H1 (cell line): Measurements from ENCODE around the gene BABAM2. TPM values are rescaled to one million over a fixed set of nuclear protein-coding genes. Genes with fewer than 3 reads are reported as not detected.

Experiments
- CTCF ChIA-PET: fragments of 300-600 bp; sonication (Branson Sonifier 250); formaldehyde crosslinking; loops from one replicate; lab custom pipeline; 2021; ENCODE audit not compliant: partially characterized antibody; lab: Charles Lee
- POLR2A ChIA-PET: fragments of 300-600 bp; sonication (Branson Sonifier 250); formaldehyde crosslinking; loops from one replicate; lab custom pipeline; 2021; ENCODE audit warnings: inconsistent platforms; ENCODE audit not compliant: partially characterized antibody; lab: Charles Lee
- DNase-seq, 2 experiments: peaks; one replicate each; pipeline versions ENCODE4 v3.0.0 to v3.0.0-alpha.2; 2010 to 2022; ENCODE audit warnings: low spot score in 2 of 2, low read depth in 1 of 2, mixed read lengths in 1 of 2
- FAIRE-seq: peaks from 2 replicates; lab custom pipeline; 2011; peaks lifted over from hg19 to GRCh38; lab: Jason Lieb, UNC
- H2AFZ ChIP-seq: 2 replicates; pipeline ENCODE4 v1.8.1; 2012; ENCODE audit warnings: low read length, inconsistent platforms
- H2AK5ac ChIP-seq: 2 replicates; pipeline ENCODE4 v1.6.1; 2013; ENCODE audit warnings: low read depth, low read length
- H2BK120ac ChIP-seq: replicated peaks from 2 replicates; pipeline ENCODE3; 2013; ENCODE audit warnings: low read depth, low read length, inconsistent platforms
- H2BK12ac ChIP-seq: 2 replicates; pipeline ENCODE4 v1.6.1; 2013; ENCODE audit warnings: low read depth, low read length
- H2BK15ac ChIP-seq: 2 replicates; pipeline ENCODE4 v1.6.1; 2013; ENCODE audit warnings: low read length
- H2BK20ac ChIP-seq: 2 replicates; pipeline ENCODE4 v1.6.1; 2013; ENCODE audit warnings: low read length
- H2BK5ac ChIP-seq: 2 replicates; pipeline ENCODE4 v1.6.1; 2013; ENCODE audit warnings: low read depth, low read length
- H3K14ac ChIP-seq: 2 replicates; pipeline ENCODE4 v1.6.1; 2013; ENCODE audit warnings: inconsistent platforms; ENCODE audit not compliant: insufficient read length
- H3K18ac ChIP-seq: 2 replicates; pipeline ENCODE4 v1.6.1; 2013; ENCODE audit warnings: low read length; ENCODE audit errors: extremely low read depth
- H3K23ac ChIP-seq: 2 replicates; pipeline ENCODE4 v1.6.1; 2013; ENCODE audit warnings: inconsistent platforms; ENCODE audit not compliant: insufficient read length
- H3K23me2 ChIP-seq: 2 replicates; pipeline ENCODE4 v1.6.1; 2013; ENCODE audit warnings: low read depth, low read length
- H3K27ac ChIP-seq: 2 replicates; pipeline ENCODE4 v1.6.1; 2011; ENCODE audit warnings: low read depth, low read length, inconsistent platforms
- H3K27me3 ChIP-seq, 4 experiments: replicated peaks in 1 of 4; 1 replicate in 1 of 4; 2 replicates in 3 of 4; pipeline versions ENCODE4 v1.6.1 to v1.8.1; 2011 to 2013; ENCODE audit warnings: low read length in 3 of 4, mild to moderate bottlenecking in 3 of 4, inconsistent platforms in 2 of 4, mixed read lengths in 2 of 4, moderate library complexity in 1 of 4; ENCODE audit not compliant: control insufficient read depth in 3 of 4, insufficient read depth in 3 of 4; ENCODE audit errors: extremely low read depth in 1 of 4
- H3K36me3 ChIP-seq, 4 experiments: 2 replicates each; pipeline versions ENCODE4 v1.6.1 to v1.8.1; 2011 to 2013; ENCODE audit warnings: mild to moderate bottlenecking in 4 of 4, low read length in 3 of 4, moderate library complexity in 2 of 4, control low read depth in 1 of 4, inconsistent platforms in 1 of 4; ENCODE audit not compliant: insufficient read depth in 4 of 4, control insufficient read depth in 2 of 4
- H3K4ac ChIP-seq: replicated peaks from 2 replicates; pipeline ENCODE3; 2013; ENCODE audit warnings: low read length, low read depth, mixed read lengths, inconsistent platforms; ENCODE audit not compliant: insufficient read length
- H3K4me1 ChIP-seq, 4 experiments: replicated peaks in 1 of 4; 1 replicate in 1 of 4; 2 replicates in 3 of 4; pipeline versions ENCODE4 v1.6.1 to v1.8.1; 2011 to 2013; ENCODE audit warnings: low read length in 3 of 4, inconsistent platforms in 2 of 4, mixed read lengths in 1 of 4; ENCODE audit not compliant: insufficient read depth in 4 of 4, control insufficient read depth in 3 of 4
- H3K4me2 ChIP-seq, 2 experiments: 2 replicates each; pipeline versions ENCODE4 v1.6.1 to v1.8.1; 2011 to 2013; ENCODE audit warnings: low read depth in 2 of 2, low read length in 2 of 2, control low read depth in 1 of 2, inconsistent platforms in 1 of 2, mild to moderate bottlenecking in 1 of 2; ENCODE audit not compliant: insufficient read depth in 1 of 2
- H3K4me3 ChIP-seq, 4 experiments: fragments of 200-600, 300-600 bp in 1 of 4; sonication (generic), shearing (Covaris generic), sonication (Bioruptor Twin) in 1 of 4; 2 replicates each; pipeline versions ENCODE4 v1.5.1 to v1.8.1; 2011 to 2016; ENCODE audit warnings: low read length in 4 of 4, low read depth in 3 of 4, control low read depth in 2 of 4, inconsistent platforms in 2 of 4, mild to moderate bottlenecking in 2 of 4, mixed read lengths in 1 of 4, moderate library complexity in 1 of 4; ENCODE audit not compliant: insufficient read depth in 2 of 4; ENCODE audit errors: extremely low read depth in 1 of 4
- H3K56ac ChIP-seq: replicated peaks from 2 replicates; pipeline ENCODE3; 2013; ENCODE audit warnings: low read depth, mild to moderate bottlenecking, mixed read lengths, low read length, inconsistent platforms; ENCODE audit not compliant: insufficient read length
- H3K79me1 ChIP-seq: 2 replicates; pipeline ENCODE4 v1.6.1; 2013; ENCODE audit warnings: low read depth, low read length, control low read depth
- H3K79me2 ChIP-seq, 2 experiments: 2 replicates each; pipeline versions ENCODE4 v1.6.1 to v1.8.1; 2012 to 2013; ENCODE audit warnings: low read length in 2 of 2, mild to moderate bottlenecking in 2 of 2, inconsistent platforms in 1 of 2; ENCODE audit not compliant: insufficient read depth in 2 of 2, control insufficient read depth in 1 of 2
- H3K9ac ChIP-seq, 4 experiments: replicated peaks in 1 of 4; 1 replicate in 1 of 4; 2 replicates in 3 of 4; pipeline versions ENCODE4 v1.6.1 to v1.8.1; 2011 to 2013; ENCODE audit warnings: low read depth in 3 of 4, low read length in 3 of 4, control low read depth in 2 of 4, mild to moderate bottlenecking in 2 of 4, moderate library complexity in 2 of 4, inconsistent platforms in 1 of 4; ENCODE audit errors: extremely low read depth in 1 of 4
- H3K9me3 ChIP-seq, 2 experiments: 2 replicates each; pipeline versions ENCODE4 v1.6.1 to v1.8.1; 2012 to 2013; ENCODE audit warnings: mild to moderate bottlenecking in 2 of 2, moderate library complexity in 2 of 2, control low read depth in 1 of 2, inconsistent platforms in 1 of 2, low read depth in 1 of 2, low read length in 1 of 2, mixed read lengths in 1 of 2; ENCODE audit not compliant: insufficient read depth in 2 of 2
- H4K20me1 ChIP-seq, 2 experiments: replicated peaks in 1 of 2; 2 replicates each; pipeline versions ENCODE3 to v1.8.1; 2011 to 2013; ENCODE audit warnings: inconsistent platforms in 2 of 2, low read length in 2 of 2, mild to moderate bottlenecking in 1 of 2; ENCODE audit not compliant: insufficient read depth in 2 of 2, control insufficient read depth in 1 of 2
- H4K5ac ChIP-seq: 2 replicates; pipeline ENCODE4 v1.6.1; 2013; ENCODE audit warnings: low read length, low read depth, mixed read lengths, inconsistent platforms; ENCODE audit not compliant: insufficient read length
- H4K8ac ChIP-seq: 2 replicates; pipeline ENCODE4 v1.8.0; 2013; ENCODE audit warnings: mild to moderate bottlenecking, moderate library complexity, low read length, inconsistent platforms; ENCODE audit not compliant: insufficient read depth; ENCODE audit errors: extremely low read depth
- H4K91ac ChIP-seq: replicated peaks from 2 replicates; pipeline ENCODE3; 2013; ENCODE audit warnings: low read length, mixed read lengths, inconsistent platforms; ENCODE audit not compliant: insufficient read length
- BCL11A ChIP-seq, 2 experiments: IDR thresholded peaks; one replicate each; pipeline ENCODE4 v1.6.1; 2011; ENCODE audit warnings: low read depth in 2 of 2, low read length in 2 of 2, mild to moderate bottlenecking in 2 of 2
- CTCF ChIP-seq, 3 experiments: IDR thresholded peaks; 1 replicate in 2 of 3; 2 replicates in 1 of 3; pipeline versions ENCODE4 v1.5.1 to v1.6.1; 2011; ENCODE audit warnings: low read length in 3 of 3, mild to moderate bottlenecking in 3 of 3, inconsistent platforms in 2 of 3, low read depth in 1 of 3, moderate library complexity in 1 of 3; ENCODE audit not compliant: insufficient read depth in 1 of 3; ENCODE audit errors: control extremely low read depth in 1 of 3
- FOSL1 ChIP-seq: IDR thresholded peaks from 2 replicates; pipeline ENCODE4 v1.6.1; 2011; ENCODE audit warnings: mild to moderate bottlenecking, low read depth, low read length, moderate library complexity; ENCODE audit not compliant: insufficient read depth
- HDAC6 ChIP-seq: IDR thresholded peaks from one replicate; pipeline ENCODE4 v1.7.1; 2012; ENCODE audit warnings: low read depth, mild to moderate bottlenecking, inconsistent platforms, low read length, moderate library complexity
- MAFK ChIP-seq: IDR thresholded peaks from 2 replicates; pipeline ENCODE4 v1.6.1; 2012; ENCODE audit warnings: low read depth, mild to moderate bottlenecking, improper control_type of control experiment, low read length
- POLR2AphosphoS5 ChIP-seq: IDR thresholded peaks from 2 replicates; pipeline ENCODE4 v1.6.1; 2011; ENCODE audit warnings: low read depth, low read length
- WGBS, 2 experiments: shearing (Covaris generic) in 1 of 2; methylation state at CpG; one replicate each; pipeline versions ENCODE4 v1.1.6 to v1.1.7; 2013 to 2015; ENCODE audit warnings: low lambda C conversion rate in 2 of 2, mixed read lengths in 2 of 2, inconsistent platforms in 1 of 2, low coverage in 1 of 2, missing lambda C conversion rate in 1 of 2; ENCODE audit not compliant: insufficient replicate concordance in 2 of 2, insufficient coverage in 1 of 2, insufficient read length in 1 of 2; ENCODE audit errors: extremely low coverage in 1 of 2, missing lambda C conversion rate in 1 of 2; 5-methylcytosine and 5-hydroxymethylcytosine counted together
- polyA plus RNA-seq, 7 experiments: library from polyadenylated mRNA; depleted of rRNA in 3 of 7; stranded (reverse) in 5 of 7; unstranded in 2 of 7; fragments of >200 nt in 5 of 7; fragments of 200-250 nt in 2 of 7; gene quantifications; 1 replicate in 5 of 7; 2 replicates in 1 of 7; 4 replicates in 1 of 7; pipeline versions ENCODE4 v1.2.1 to v1.2.3, GENCODE V29; 2011 to 2013; ENCODE audit warnings: missing spikeins in 2 of 7, mixed read lengths in 2 of 7
- total RNA-seq: library from RNA; stranded (reverse); fragmentation: NEBNext Ultra II Directional; extraction: Animal tissue kit (Norgen Biotek cat#: 25700); gene quantifications from 2 replicates; pipeline ENCODE4 v1.2.1, GENCODE V29; 2021

The BABAM2 gene
- total and polyA plus RNA-seq, 2 of the 8 experiments (the other 6 are each of a cell fraction or from before 2014, with no cell fraction given): 15.8 to 20.9 TPM

- Histone ChIP-seq H4K91ac (no peak overlapping the region), H3K4ac (no peak overlapping the region), H3K23ac (no peak overlapping the region), H4K8ac (peak overlapping the region; percentile 42; the same call in 1 of the 2 replicates), H3K79me2 (no peaks in the 10 kb centered on the region), H3K4me1 (no peaks in the 10 kb centered on the region), H4K5ac (no peak overlapping the region), H3K27me3 (no peaks in the 10 kb centered on the region), H2BK12ac (no peak overlapping the region), H3K9ac (no peak overlapping the region), H3K9me3 (no peaks in the 10 kb centered on the region), H3K36me3 (no peaks in the 10 kb centered on the region), H4K20me1 (no peaks in the 10 kb centered on the region), H2BK5ac (no peak overlapping the region), H3K4me2 (no peak overlapping the region), H3K27ac (no peak overlapping the region), H2AFZ (no peak overlapping the region), H2BK15ac (no peak overlapping the region), H3K14ac (no peak overlapping the region), H3K18ac (no peak overlapping the region), H3K23me2 (no peaks in the 10 kb centered on the region), H3K79me1 (no peaks in the 10 kb centered on the region), H2AK5ac (no peak overlapping the region), H2BK120ac (no peak overlapping the region), H2BK20ac (no peak overlapping the region), H3K56ac (no peak overlapping the region), H3K4me3 (no peak overlapping the region)
- DNase-seq (no peak), FAIRE-seq (no peak)
- ChIA-PET CTCF (interaction anchor here (0.6 to 0.8 kb wide), 2 partner anchors 286 to 456 kb away, joined by 3 to 4 read pairs; no protein-coding TSS in a partner anchor), POLR2A (interaction anchor here (1.0 kb wide), 1 partner anchor 11 kb away, joined by 3 read pairs; no protein-coding TSS in a partner anchor)
- TF ChIP-seq CTCF (IDR thresholded peaks at IDR 0.05; ENCODE audit: control extremely low read depth in 1 of 3, insufficient read depth in 1 of 3, low read depth in 1 of 3, low read length in 3 of 3) (no peak), POLR2AphosphoS5 (no peak), HDAC6 (no peak), FOSL1 (no peak), BCL11A (IDR thresholded peaks at IDR 0.05; ENCODE audit: low read depth in 2 of 2, low read length in 2 of 2) (no peak), MAFK (no peak)
- 95% methylated on average over 4 of the region's 4 CpGs; no CpG with 5 or more reads in 1 of the 2 experiments for WGBS, 2 experiments
These were observed 272.5 kb downstream of the BABAM2 start for GRCh38 chr2:28163028-28163427.
